Stromal cell of bone marrow (primary cell): Measurements from ENCODE around the gene AKAP13.

Experiments
- DNase-seq: peaks from one replicate; pipeline ENCODE4 v3.0.0-alpha.2; 2012; ENCODE audit warnings: low read depth

Gene AKAP13

DNA sequence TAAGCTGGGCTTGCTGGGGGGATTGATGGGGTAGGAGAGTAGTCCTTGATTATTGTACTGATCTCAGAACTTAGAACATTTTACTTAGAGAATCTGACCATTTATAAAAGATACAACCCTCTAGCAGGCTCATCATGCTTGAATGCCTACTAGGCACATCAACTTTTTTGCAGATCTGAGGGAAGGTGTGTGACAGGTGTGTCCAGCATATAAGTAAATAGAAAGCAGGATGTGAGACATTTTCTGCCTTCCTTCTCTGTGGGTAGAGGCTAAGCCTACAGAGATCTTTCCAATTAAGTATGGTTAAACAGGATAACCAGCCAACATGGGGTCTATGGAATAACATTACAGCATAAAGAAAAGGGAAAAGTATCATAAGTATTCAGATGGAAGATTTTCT is 159.1 kb downstream of the AKAP13 start:
- DNase-seq, result no peak

DNA sequence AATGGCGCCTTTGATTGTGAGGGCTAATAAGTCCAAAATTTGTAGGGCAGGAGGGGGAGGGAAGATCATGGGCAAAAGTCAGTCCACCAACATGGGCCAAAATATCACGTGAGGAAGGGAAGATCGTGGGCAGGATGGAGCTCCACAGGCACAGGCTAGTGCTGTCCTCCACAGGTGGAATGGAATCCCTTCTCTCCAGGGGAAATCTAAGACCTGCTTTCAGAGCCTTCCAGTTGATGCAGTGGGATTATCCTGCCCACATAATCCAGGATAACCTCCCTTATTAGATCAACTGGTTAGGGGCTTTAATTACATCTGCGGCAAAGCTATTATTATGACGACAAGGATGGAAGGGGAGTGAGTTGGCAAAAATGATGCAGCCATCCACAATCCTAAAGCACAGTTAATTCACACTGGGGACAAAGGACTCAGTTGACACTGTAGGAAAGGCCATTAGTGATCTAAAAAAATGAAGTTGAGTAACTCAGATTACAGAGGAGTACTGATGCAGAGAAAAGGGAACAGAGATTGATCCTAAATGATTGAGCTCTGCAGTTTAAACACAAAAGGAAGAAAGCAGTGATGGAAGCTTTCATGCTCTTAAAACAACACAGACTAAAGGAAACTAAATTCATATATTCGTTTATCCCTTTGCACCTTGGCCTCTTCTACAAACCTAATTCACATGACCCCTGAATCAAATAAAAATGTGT is 159.8 kb downstream of the AKAP13 start:
- DNase-seq, result no peak

- DNase-seq, result no peak
Observed at GRCh38 chr15:85541744-85542143, 161.3 kb downstream of the AKAP13 start.

DNA sequence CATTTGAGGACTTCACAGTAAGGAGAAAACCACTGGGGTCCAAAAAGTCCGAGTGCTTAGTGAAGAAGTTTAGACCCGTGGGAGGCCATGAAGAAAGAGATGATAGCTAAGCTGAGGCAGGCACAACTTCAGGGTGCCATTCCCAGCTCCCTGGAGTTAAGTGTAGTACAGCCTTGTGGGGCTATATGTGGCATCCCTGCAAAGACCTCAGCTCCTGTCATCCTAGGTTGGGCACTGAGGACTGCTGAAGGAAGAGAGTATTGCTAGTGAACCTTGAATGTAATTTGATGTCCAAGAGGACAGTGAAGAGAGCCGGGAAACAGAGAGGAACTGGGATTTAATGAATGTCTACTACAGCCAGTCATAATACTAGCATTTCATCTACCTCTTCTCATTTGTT is 162.1 kb downstream of the AKAP13 start:
- no peak for DNase-seq

DNA sequence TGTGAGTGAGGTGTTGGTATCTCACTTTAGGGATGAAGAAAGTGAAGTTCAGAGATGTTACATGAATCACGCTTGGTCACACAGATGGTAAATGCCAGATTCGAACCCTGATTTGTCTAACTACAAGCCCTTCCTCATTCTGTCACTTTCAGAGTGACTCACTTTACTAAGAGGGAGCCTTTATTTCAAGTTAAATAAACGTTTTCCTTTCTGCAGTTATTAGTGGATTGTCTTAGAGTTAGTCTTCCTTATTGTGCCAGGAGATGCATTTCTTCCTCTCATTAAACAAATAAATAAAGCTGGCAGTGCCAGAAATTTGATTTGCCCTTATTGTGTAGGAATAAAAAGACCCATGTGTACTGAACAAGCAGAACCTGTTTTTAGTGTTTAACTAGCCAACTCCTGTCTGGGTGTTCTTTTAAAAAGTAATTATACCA is 162.5 kb downstream of the AKAP13 start:
- DNase-seq, result no peak

GRCh38 chr15:85543741-85544155 is 163.3 kb downstream of the AKAP13 start:
- DNase-seq, result no peak

- peak; percentile 36 for DNase-seq
Observed at GRCh38 chr15:85545185-85545584, 164.8 kb downstream of the AKAP13 start.

DNA sequence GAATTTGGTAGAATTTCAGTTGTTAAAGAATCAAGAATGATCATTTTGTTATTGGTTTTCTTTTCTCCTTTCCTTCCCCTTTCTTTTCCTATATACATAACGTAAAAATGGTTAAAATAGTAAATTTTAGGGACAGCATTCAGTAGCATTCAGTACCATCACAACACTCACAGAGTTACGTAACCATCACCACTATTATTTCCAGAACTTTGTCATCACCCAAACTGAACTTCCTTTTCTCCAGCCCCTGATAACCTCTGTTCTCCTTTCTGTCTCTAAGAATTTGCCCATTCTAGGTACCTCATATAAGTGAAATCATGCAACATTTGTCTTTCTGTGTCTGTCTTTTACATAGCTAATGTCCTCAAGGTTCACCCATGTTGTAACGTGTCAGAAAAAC is 165.3 kb downstream of the AKAP13 start:
- DNase-seq, result no peak

- no peak for DNase-seq
Observed at GRCh38 chr15:85547386-85547785, 167.0 kb downstream of the AKAP13 start.

DNA sequence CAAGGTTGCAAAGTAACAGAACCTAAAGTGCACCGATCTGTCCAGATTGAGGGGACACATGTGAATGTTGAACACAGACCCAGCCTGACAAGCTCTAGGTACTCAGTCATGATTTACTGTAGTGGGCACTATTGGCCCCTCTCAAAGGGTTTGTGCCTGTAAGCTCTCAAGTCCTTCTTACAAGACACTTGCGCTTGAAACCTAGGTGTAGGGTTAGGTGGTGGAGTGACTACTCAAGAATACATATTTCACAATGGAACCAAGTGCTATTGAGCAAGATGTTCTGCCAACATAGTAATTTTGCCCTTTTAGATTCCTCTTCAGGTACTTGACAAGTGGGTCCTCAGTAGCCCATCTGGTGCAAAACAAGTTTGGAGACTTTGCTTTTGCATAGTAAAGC is 169.9 kb downstream of the AKAP13 start:
- no peak for DNase-seq

DNA sequence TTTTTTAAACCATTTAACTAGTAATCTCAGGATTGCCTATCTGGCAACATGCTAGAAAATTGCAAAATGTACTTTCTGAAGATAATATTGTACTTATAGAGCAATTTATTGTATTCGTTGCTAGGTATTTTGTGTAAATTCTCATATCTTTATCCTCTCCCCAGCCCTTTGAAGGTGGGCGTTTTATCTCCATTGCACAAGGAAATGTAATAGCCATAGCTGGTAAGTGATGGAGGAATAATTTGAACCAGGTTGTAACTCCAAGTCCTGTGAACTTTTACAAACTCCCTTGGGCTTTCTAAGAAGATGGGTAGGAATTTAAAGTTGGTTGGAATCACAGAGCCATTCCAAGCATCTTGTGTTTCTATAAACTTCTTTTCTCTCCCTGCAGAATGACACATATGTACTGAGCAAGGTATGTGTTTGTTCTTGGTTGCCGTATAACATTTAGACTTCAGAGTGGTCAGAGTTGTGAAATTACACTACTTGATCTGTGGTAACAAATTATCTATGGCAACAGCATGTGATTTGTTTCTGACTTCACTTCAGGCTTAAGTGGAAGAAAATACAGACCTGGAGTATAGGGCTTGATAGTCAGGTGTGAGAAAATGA is 170.9 kb downstream of the AKAP13 start:
- DNase-seq, result no peak

GRCh38 chr15:85554852-85555521 is 174.6 kb downstream of the AKAP13 start:
- DNase-seq, result no peak

GRCh38 chr15:85555875-85556617 is 175.6 kb downstream of the AKAP13 start:
- DNase-seq, result no peak

- DNase-seq, result no peak
Observed at GRCh38 chr15:85556618-85556895, 176.2 kb downstream of the AKAP13 start.

GRCh38 chr15:85557385-85557784 is 177.0 kb downstream of the AKAP13 start:
- DNase-seq, result no peak

- DNase-seq, result no peak
Observed at GRCh38 chr15:85558848-85559247, 178.4 kb downstream of the AKAP13 start.

GRCh38 chr15:85559530-85559929 is 179.1 kb downstream of the AKAP13 start:
- DNase-seq, result no peak

GRCh38 chr15:85562824-85563223 is 182.4 kb downstream of the AKAP13 start:
- DNase-seq, result no peak

- DNase-seq, result no peak
Observed at GRCh38 chr15:85563328-85563727, 182.9 kb downstream of the AKAP13 start.

- DNase-seq, result no peak
Observed at GRCh38 chr15:85563731-85564130, 183.3 kb downstream of the AKAP13 start.

DNA sequence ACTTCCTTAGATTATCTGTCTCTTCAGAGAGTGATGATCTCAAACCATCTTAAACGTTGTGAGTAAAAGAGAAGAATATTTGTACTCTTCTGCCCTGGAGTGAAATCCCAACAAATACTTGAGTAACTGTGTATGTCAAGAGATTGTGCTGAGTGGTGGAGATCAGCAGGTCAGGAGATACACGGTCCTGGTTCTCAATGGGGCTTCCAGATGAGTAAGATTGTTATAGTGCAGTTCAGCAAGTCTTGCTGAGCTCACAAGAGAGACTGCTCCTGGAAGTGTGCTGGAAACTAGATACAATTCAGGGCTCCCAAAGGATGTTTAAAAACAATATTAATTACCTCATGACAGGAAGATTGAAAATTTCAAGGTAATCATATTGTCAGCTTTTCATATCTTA is 184.3 kb downstream of the AKAP13 start:
- DNase-seq, result no peak

GRCh38 chr15:85568261-85568808 is 187.9 kb downstream of the AKAP13 start:
- no peak for DNase-seq

DNA sequence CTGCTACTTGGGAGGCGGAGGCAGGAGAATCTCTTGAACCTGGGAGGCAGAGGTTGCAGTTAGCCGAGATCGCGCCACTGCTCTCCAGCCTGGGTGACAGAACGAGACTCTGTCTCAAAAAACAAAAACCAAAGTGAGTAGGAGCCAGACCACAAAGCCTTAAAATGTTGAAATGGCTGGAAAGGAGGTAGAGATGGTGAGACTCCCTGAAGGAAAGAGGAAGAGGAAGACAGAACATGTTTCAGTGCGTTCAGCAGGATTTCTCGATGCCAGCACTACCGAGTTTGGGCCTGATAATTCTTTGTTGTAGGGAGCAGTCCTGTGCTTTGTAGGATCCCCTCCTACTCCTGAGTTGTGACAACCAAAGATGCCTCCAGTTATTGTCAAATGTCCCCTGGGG is 189.9 kb downstream of the AKAP13 start:
- no peak for DNase-seq
